Hepatocyte (in vitro differentiated cells): Measurements from ENCODE around the gene HLA-DPB1. TPM values are rescaled to one million over a fixed set of nuclear protein-coding genes. Genes with fewer than 3 reads are reported as not detected.

Experiments used
- DNase-seq: peaks from one replicate; pipeline ENCODE4 v3.0.0-alpha.2; 2016; ENCODE audit warnings: low spot score
- H2AFZ ChIP-seq: fragments of 200-600 bp; sonication (generic); 2 replicates; pipeline ENCODE4 v1.6.0; 2016; ENCODE audit warnings: antibody characterized with exemption, mild to moderate bottlenecking
- H3K27ac ChIP-seq: fragments of 200-600 bp; sonication (generic); 2 replicates; pipeline ENCODE4 v1.5.1; 2016; ENCODE audit warnings: mild to moderate bottlenecking
- H3K27me3 ChIP-seq: fragments of 200-600 bp; sonication (generic); 2 replicates; pipeline ENCODE4 v1.6.1; 2016
- H3K36me3 ChIP-seq: fragments of 200-600 bp; sonication (generic); replicated peaks from 2 replicates; pipeline ENCODE4 v1.5.1; 2016; ENCODE audit warnings: low read depth; ENCODE audit not compliant: insufficient read depth
- H3K4me1 ChIP-seq: fragments of 200-600 bp; sonication (generic); 2 replicates; pipeline ENCODE4 v1.5.1; 2016; ENCODE audit warnings: mild to moderate bottlenecking, moderate library complexity; ENCODE audit not compliant: insufficient read depth
- H3K4me2 ChIP-seq: fragments of 200-600 bp; sonication (generic); 2 replicates; pipeline ENCODE4 v1.6.0; 2016
- H3K4me3 ChIP-seq: fragments of 200-600 bp; sonication (generic); 2 replicates; pipeline ENCODE4 v1.5.1; 2016; ENCODE audit warnings: mild to moderate bottlenecking
- H3K79me2 ChIP-seq: fragments of 200-600 bp; sonication (generic); 2 replicates; pipeline ENCODE4 v1.6.0; 2017; ENCODE audit warnings: mild to moderate bottlenecking
- H3K9me2 ChIP-seq: fragments of 200-600 bp; sonication (generic); replicated peaks from 2 replicates; pipeline ENCODE4 v1.6.0; 2017; ENCODE audit warnings: mild to moderate bottlenecking; ENCODE audit not compliant: insufficient read depth
- H3K9me3 ChIP-seq: fragments of 200-600 bp; sonication (generic); 2 replicates; pipeline ENCODE4 v1.5.1; 2016; ENCODE audit warnings: low read depth, mild to moderate bottlenecking
- H4K20me1 ChIP-seq: fragments of 200-600 bp; sonication (generic); 2 replicates; pipeline ENCODE4 v1.6.0; 2016; ENCODE audit warnings: mild to moderate bottlenecking; ENCODE audit not compliant: insufficient read depth, poor library complexity, severe bottlenecking
- EZH2 ChIP-seq: fragments of 200-600 bp; sonication (generic); IDR thresholded peaks from 2 replicates; pipeline ENCODE4 v1.6.1; 2016; ENCODE audit warnings: antibody characterized with exemption, mild to moderate bottlenecking, borderline replicate concordance
- EZH2phosphoT487 ChIP-seq: fragments of 200-600 bp; sonication (generic); IDR thresholded peaks from one replicate; pipeline ENCODE4 v1.6.1; 2018; ENCODE audit warnings: antibody characterized with exemption, mild to moderate bottlenecking, low read depth, moderate library complexity; ENCODE audit not compliant: unreplicated experiment, severe bottlenecking
- WGBS: methylation state at CpG from one replicate; pipeline ENCODE4 v1.1.6; 2016; ENCODE audit warnings: low lambda C conversion rate; ENCODE audit errors: missing lambda C conversion rate; 5-methylcytosine and 5-hydroxymethylcytosine counted together
- polyA plus RNA-seq: library from polyadenylated mRNA; unstranded; fragments of >200 nt; fragmentation: Nextera tagmentation; extraction: Ambion mirVana; gene quantifications from 2 replicates; pipeline ENCODE4 v1.2.1, GENCODE V29; 2016
- total RNA-seq: library from RNA; depleted of rRNA; stranded (reverse); fragments of >200 nt; gene quantifications from 2 replicates; pipeline ENCODE4 v1.2.3, GENCODE V29; 2014
- TF ChIP-seq, protein P1 (sequence below): fragments of 200-600 bp; sonication (generic); IDR thresholded peaks from 2 replicates; pipeline ENCODE4 v1.5.1; 2016; ENCODE audit warnings: antibody characterized with exemption, mild to moderate bottlenecking; ENCODE audit not compliant: poor library complexity

The HLA-DPB1 gene
- total and polyA plus RNA-seq, 2 experiments from 2014 or later: 12.4 to 22.1 TPM

GRCh38 chr6:33103776-33104175, 28.0 kb downstream of the HLA-DPB1 start:
- WGBS: 49% methylated on average over 3 of the region's 3 CpGs
- no peaks in the 10 kb centered on the region for H3K9me2 ChIP-seq
- no peaks in the 10 kb centered on the region for H4K20me1 ChIP-seq
- no peak overlapping the region for H2AFZ ChIP-seq
- no peak overlapping the region for H3K27ac ChIP-seq
- no peaks in the 10 kb centered on the region for H3K36me3 ChIP-seq
- no peak for DNase-seq
- H3K9me3 ChIP-seq: no peaks in the 10 kb centered on the region
- peaks cover 19% of the 10 kb centered on the region for H3K27me3 ChIP-seq
- H3K4me3 ChIP-seq: no peak overlapping the region
- H3K4me1 ChIP-seq: no peaks in the 10 kb centered on the region
- TF ChIP-seq, protein P1, sequence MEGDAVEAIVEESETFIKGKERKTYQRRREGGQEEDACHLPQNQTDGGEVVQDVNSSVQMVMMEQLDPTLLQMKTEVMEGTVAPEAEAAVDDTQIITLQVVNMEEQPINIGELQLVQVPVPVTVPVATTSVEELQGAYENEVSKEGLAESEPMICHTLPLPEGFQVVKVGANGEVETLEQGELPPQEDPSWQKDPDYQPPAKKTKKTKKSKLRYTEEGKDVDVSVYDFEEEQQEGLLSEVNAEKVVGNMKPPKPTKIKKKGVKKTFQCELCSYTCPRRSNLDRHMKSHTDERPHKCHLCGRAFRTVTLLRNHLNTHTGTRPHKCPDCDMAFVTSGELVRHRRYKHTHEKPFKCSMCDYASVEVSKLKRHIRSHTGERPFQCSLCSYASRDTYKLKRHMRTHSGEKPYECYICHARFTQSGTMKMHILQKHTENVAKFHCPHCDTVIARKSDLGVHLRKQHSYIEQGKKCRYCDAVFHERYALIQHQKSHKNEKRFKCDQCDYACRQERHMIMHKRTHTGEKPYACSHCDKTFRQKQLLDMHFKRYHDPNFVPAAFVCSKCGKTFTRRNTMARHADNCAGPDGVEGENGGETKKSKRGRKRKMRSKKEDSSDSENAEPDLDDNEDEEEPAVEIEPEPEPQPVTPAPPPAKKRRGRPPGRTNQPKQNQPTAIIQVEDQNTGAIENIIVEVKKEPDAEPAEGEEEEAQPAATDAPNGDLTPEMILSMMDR: no peak
- TF ChIP-seq EZH2phosphoT487 (no peak), EZH2 (no peak)
- no peak overlapping the region for H3K4me2 ChIP-seq
- no peaks in the 10 kb centered on the region for H3K79me2 ChIP-seq

DNA sequence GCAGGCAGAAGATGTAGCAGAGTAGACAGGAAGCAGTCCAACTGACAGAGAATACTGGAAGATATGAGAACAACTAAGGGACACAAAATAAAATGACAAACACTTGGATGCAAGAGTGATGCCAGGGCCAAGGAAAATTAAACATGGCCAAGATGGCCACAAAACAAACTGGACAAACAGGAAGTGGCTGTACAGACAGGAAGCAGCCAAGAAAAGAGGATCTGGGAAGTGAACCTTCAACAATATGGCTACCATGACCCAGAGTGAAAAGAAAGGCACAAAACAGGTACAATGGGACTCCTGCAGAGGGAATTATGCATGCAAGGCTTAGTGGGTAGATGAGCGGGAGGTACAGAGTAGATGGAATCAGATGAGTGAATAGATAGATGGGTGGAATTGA, 29.1 kb downstream of the HLA-DPB1 start:
- no peaks in the 10 kb centered on the region for H3K36me3 ChIP-seq
- no peak overlapping the region for H3K27ac ChIP-seq
- H3K79me2 ChIP-seq: no peaks in the 10 kb centered on the region
- H4K20me1 ChIP-seq: no peaks in the 10 kb centered on the region
- DNase-seq: no peak
- no peaks in the 10 kb centered on the region for H3K4me1 ChIP-seq
- H3K9me3 ChIP-seq: no peaks in the 10 kb centered on the region
- no peaks in the 10 kb centered on the region for H3K9me2 ChIP-seq
- TF ChIP-seq, protein P1: no peak
- TF ChIP-seq EZH2phosphoT487 (no peak), EZH2 (no peak)
- H2AFZ ChIP-seq: no peak overlapping the region
- H3K4me3 ChIP-seq: no peak overlapping the region
- no peak overlapping the region for H3K4me2 ChIP-seq
- peaks cover 27% of the 10 kb centered on the region for H3K27me3 ChIP-seq
- WGBS: 100% methylated on average over 1 of the region's 1 CpG

- Histone ChIP-seq H3K9me2 (no peaks in the 10 kb centered on the region), H4K20me1 (no peaks in the 10 kb centered on the region), H3K27me3 (peaks cover 27% of the 10 kb centered on the region), H3K36me3 (no peaks in the 10 kb centered on the region), H2AFZ (no peak overlapping the region), H3K4me2 (no peak overlapping the region), H3K79me2 (no peaks in the 10 kb centered on the region), H3K4me1 (no peaks in the 10 kb centered on the region), H3K4me3 (no peak overlapping the region), H3K27ac (no peak overlapping the region), H3K9me3 (no peaks in the 10 kb centered on the region)
- TF ChIP-seq EZH2phosphoT487 (no peak), EZH2 (no peak)
- TF ChIP-seq, protein P1: no peak
- no peak for DNase-seq
- WGBS: 79% methylated on average over 3 of the region's 3 CpGs
Observed at GRCh38 chr6:33105386-33105785, 29.6 kb downstream of the HLA-DPB1 start.
